Keratinocyte (primary cell): ENCODE measurements around the gene SUFU.

Experiments used
- EZH2 ChIP-seq: IDR thresholded peaks from one replicate; pipeline ENCODE4 v1.6.1; 2012; ENCODE audit warnings: inconsistent platforms, mild to moderate bottlenecking, low read length, moderate library complexity
- TF ChIP-seq, protein P1 (sequence below), 3 experiments: IDR thresholded peaks in 1 of 3; conservative IDR thresholded peaks in 1 of 3; optimal IDR thresholded peaks in 1 of 3; 2 replicates in 2 of 3; 3 replicates in 1 of 3; pipeline versions ENCODE3 to v1.5.1; 2011; ENCODE audit warnings: low read length in 3 of 3, mild to moderate bottlenecking in 3 of 3, moderate library complexity in 2 of 3, control low read depth in 1 of 3, inconsistent platforms in 1 of 3; ENCODE audit not compliant: insufficient read depth in 2 of 3; ENCODE audit errors: extremely low read depth in 1 of 3

GRCh38 chr10:102601639-102602038 lies 97.9 kb downstream of the SUFU start:
- TF ChIP-seq EZH2: no peak
- TF ChIP-seq, protein P1, sequence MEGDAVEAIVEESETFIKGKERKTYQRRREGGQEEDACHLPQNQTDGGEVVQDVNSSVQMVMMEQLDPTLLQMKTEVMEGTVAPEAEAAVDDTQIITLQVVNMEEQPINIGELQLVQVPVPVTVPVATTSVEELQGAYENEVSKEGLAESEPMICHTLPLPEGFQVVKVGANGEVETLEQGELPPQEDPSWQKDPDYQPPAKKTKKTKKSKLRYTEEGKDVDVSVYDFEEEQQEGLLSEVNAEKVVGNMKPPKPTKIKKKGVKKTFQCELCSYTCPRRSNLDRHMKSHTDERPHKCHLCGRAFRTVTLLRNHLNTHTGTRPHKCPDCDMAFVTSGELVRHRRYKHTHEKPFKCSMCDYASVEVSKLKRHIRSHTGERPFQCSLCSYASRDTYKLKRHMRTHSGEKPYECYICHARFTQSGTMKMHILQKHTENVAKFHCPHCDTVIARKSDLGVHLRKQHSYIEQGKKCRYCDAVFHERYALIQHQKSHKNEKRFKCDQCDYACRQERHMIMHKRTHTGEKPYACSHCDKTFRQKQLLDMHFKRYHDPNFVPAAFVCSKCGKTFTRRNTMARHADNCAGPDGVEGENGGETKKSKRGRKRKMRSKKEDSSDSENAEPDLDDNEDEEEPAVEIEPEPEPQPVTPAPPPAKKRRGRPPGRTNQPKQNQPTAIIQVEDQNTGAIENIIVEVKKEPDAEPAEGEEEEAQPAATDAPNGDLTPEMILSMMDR (optimal IDR thresholded peaks at IDR 0.05 in 1 of 3, IDR thresholded peaks at IDR 0.05 in 1 of 3, conservative IDR thresholded peaks at IDR 0.05 in 1 of 3; ENCODE audit: extremely low read depth in 1 of 3, insufficient read depth in 2 of 3, low read length in 3 of 3): no peak
